ENCODE results near the gene CKAP5.

Gene CKAP5

DNA sequence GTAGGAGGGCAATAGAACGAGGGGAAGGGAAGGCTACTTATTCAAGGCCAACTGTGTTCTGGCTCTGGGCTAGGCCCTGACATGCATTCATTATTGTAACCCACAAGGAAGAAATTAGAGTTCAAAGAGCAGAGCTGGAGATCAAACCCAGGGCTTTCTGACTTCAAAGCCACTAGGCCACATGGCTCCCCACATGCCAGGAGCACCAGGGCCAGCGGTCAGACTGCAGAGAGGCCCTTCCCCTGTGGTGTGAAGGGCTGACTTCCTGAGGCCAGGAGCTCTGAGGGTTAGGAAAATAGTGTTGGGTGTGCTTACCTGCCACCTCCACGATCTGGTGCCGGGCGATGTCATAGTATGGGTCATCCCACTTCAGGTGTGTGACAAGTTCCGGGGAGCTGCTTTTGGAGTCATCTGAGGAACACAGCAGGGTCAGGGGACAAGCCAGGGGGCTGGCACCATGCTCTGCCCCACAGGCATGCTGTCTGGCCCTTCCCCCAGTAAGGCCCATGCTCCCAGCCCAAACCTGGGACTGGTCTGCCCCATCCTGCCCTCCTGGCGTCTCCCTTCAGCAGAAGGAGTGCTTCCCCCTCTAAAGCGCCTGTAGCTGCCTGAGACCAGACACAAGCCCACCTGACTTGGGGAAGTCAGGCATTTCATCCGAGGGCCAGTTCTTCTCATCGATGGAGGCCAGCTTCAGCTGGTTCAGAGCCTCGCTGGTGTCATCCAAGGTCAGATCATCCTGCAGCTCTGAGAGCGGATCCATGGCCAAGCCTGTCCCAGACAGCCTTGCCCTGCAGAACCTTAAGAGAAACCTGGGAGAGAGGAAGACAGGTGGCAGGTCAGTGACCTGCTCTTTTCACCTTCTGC, 150.5 kb downstream of the CKAP5 start:
- no peak for DNase-seq

DNA sequence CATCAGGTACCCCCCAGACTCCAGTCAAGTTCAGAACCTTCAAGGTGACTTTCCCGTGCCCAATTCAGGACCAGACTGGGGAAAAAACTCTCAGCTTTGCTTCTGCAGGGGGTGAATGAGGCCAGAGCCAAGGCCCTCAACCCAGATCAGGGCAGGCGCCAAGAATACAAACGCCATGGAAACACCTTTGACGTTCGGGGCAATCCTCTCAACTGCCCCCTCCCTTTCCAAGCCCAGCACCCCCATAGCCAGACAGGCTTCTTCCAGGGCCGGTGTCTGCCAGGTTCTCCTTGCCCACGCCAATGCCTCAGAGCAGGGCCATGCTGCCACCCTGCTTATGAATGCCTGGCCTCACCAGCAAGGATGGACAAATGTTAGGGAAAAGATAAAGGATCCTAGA, 151.5 kb downstream of the CKAP5 start:
- DNase-seq: peak; percentile 60

GRCh38 chr11:46694072-46694471, 152.0 kb downstream of the CKAP5 start:
- peak; percentile 92 for DNase-seq

DNA sequence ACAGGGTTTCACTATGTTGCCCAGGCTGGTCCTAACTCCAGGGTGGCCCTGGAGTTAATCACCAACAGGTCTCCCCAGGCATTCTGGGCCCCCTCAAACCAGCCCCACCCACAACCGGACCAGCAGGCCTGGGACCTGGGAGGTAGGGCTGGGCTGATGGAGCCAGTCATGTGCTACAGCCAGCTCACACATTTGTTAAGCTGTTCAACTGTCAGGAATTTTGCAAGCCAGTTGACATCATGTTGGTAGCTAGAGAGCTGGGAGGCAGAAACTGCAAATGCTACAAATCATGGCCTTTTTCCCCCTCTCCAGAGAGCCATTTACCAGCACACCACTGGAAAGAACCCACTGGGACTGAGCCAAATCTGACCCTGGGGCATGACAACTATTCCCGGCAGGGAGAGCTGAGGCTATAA, 152.5 kb downstream of the CKAP5 start:
- DNase-seq: peak; percentile 84

Data from NCI-H69 (cell line).